RWPE1 (cell line): ENCODE measurements around the gene TRIB2.

Experiments used
- CTCF ChIA-PET: fragments of 350-600 bp; sonication (Branson Sonifier 250); formaldehyde crosslinking; extraction: SDS; loops from one replicate; lab custom pipeline; 2021; lab: Yijun Ruan, JAX
- POLR2A ChIA-PET: fragments of 400-600 bp; formaldehyde crosslinking; extraction: SDS; loops from one replicate; lab custom pipeline; 2020; ENCODE audit warnings: antibody characterized with exemption; ENCODE audit not compliant: low non-redundant PET; lab: Yijun Ruan, JAX
- DNase-seq: peaks from one replicate; pipeline ENCODE4 v3.0.0; 2012; ENCODE audit warnings: low spot score
- H3K27ac ChIP-seq: fragments of 450-650 bp; 2 replicates; pipeline ENCODE4 v1.5.1; 2017
- TF ChIP-seq, protein P1 (sequence below): fragments of 450-650 bp; conservative IDR thresholded peaks from 2 replicates; pipeline ENCODE4 v1.5.1; 2017; ENCODE audit warnings: low read depth, mild to moderate bottlenecking

The TRIB2 gene

DNA sequence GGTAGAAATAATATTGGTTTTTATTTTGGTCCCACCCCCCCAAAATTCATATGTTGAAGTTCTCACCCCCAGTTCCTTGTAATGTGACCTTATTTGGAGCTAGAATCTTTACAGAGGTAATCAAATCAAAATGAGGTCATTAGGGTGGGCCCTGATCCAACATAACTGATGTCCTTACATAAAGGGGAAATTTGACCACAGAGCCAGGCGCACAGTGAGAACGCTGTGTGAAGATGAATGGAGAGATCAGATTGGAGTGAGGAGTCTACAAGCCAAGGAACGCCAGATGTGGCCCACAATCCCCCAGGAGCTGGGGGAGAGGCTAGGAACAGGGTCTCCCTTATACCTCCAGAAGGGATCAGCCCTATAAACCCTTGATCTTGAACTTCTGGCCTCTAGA, 31.6 kb upstream of the TRIB2 start:
- ChIA-PET POLR2A (no interaction called here), CTCF (interaction anchor here (0.6 kb wide), 1 partner anchor 99 kb away, joined by 3 read pairs; no protein-coding TSS in a partner anchor)
- DNase-seq = no peak
- H3K27ac ChIP-seq = no peak overlapping the region
- TF ChIP-seq, protein P1, sequence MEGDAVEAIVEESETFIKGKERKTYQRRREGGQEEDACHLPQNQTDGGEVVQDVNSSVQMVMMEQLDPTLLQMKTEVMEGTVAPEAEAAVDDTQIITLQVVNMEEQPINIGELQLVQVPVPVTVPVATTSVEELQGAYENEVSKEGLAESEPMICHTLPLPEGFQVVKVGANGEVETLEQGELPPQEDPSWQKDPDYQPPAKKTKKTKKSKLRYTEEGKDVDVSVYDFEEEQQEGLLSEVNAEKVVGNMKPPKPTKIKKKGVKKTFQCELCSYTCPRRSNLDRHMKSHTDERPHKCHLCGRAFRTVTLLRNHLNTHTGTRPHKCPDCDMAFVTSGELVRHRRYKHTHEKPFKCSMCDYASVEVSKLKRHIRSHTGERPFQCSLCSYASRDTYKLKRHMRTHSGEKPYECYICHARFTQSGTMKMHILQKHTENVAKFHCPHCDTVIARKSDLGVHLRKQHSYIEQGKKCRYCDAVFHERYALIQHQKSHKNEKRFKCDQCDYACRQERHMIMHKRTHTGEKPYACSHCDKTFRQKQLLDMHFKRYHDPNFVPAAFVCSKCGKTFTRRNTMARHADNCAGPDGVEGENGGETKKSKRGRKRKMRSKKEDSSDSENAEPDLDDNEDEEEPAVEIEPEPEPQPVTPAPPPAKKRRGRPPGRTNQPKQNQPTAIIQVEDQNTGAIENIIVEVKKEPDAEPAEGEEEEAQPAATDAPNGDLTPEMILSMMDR = no peak

DNA sequence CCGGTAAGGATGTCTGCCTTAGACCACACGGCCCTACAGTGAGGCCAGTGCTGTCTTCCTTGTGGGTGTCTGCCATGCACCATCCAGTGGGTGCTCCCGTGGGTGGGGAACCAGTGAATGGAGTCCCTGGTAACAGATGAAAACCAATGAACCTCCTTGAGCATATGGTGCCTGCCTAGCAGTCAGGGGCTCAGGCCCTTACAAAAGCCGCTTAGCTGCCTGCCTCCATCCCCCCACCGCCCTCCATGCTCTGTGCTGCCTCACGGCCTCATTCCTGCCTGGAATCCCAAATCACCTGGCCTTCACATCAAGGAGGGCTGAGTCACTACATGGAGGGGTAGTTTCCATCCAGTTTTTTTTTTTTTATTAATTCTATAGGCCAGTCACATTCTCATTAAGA, 30.8 kb upstream of the TRIB2 start:
- no peak overlapping the region for H3K27ac ChIP-seq
- no peak for DNase-seq
- ChIA-PET POLR2A (no interaction called here), CTCF (interaction anchor here (0.6 to 0.7 kb wide), 2 partner anchors 79 to 167 kb away, joined by 3 to 4 read pairs; no protein-coding TSS in a partner anchor)
- TF ChIP-seq, protein P1 = no peak

DNA sequence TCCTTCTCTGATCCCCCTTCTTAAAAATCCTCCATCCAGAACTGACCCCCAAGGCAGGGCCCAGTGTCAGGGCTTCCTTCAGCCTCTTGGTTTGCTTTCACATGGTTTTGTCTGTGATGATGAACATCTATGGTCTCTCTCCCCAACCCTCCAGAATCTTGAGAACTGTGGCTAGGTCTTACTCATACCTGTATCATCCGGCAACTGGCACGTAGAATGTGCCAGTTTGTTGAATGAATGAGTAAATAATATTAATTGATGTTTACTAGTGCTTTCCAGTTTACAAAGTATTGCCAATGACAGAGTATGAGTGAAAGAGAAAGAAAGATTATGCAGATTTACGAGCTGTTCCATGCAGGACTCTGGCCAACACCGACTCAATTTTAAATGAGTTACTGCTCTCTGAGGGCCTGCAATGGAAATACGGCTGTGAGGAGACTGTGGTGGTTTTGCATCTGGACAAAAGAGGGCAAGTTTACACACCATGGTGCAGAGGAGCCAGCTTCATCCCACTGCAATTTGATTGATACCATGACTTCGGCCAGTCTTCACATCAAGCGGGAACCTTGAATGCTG, 29.9 kb upstream of the TRIB2 start:
- no peak overlapping the region for H3K27ac ChIP-seq
- ChIA-PET POLR2A (no interaction called here), CTCF (interaction anchor here (0.7 kb wide), 1 partner anchor 80 kb away, joined by 3 read pairs; no protein-coding TSS in a partner anchor)
- TF ChIP-seq, protein P1 = no peak
- DNase-seq = no peak

DNA sequence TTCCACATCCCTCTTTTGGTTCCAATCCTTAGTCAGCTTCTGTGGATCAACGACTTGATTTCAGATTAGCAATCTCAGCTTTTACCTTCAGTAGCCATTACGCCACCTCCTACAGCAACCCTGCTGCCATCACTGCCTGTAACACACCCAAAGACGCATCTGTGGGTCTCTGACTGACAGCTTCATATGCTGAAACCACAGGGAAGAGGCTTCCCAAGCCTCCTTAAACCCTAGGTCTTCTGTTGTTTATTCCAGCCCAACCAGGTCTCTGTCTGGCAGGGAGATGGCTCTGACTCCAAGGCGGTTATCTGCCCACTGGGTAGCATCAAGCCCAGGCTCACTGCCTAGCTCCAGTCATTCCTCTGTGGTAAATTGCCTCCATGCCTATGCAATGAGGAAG, 28.6 kb upstream of the TRIB2 start:
- H3K27ac ChIP-seq = no peak overlapping the region
- ChIA-PET CTCF (interaction anchor here (0.6 kb wide), 1 partner anchor 366 kb away, joined by 4 read pairs; no protein-coding TSS in a partner anchor), POLR2A (no interaction called here)
- DNase-seq = no peak
- TF ChIP-seq, protein P1 = no peak

DNA sequence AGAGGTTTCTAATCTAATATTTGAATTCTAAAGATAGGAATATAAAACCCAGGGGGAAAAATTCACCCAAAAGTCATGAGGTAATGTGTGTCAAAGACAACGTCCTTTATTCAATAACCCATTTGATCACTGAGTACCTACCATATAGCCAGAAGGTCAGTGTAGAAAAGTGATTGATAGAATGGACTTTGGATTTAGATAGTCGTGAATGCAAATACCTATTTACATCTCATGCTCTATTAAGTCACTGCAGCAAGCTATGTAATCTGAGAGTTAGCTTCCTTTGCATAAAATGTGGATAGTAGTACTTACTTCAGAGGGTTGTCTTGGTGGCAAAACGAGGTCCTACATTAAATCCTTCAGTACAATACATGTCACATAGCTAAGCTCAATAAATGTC, 27.8 kb upstream of the TRIB2 start:
- POLR2A ChIA-PET = no interaction called here
- no peak for DNase-seq
- CTCF ChIA-PET = no interaction called here
- no peak overlapping the region for H3K27ac ChIP-seq
- TF ChIP-seq, protein P1 = no peak

DNA sequence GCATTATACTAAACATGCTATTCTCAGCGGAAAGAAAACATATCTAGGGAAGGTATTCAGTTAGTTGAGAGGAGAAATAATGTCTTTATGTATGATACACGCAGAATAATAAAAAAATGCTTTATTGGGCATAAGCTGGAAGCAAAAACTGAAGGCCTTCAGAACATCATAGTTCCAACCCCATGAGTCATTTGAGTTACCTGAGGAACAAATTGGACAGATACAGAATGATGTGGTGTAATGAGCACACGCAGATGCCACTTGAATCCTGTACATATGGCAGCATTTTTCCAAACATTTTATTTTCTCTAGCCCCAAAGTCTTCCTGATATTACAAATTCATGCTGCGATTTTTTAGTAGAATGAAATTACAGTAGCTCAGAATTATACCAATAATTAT, 23.2 kb upstream of the TRIB2 start:
- ChIA-PET POLR2A (no interaction called here), CTCF (no interaction called here)
- no peak overlapping the region for H3K27ac ChIP-seq
- TF ChIP-seq, protein P1 = no peak
- DNase-seq = no peak
